Esophagus mucosa (tissue), 1 donor: ENCODE results near the gene CERS5. TPM values are rescaled to one million over a fixed set of nuclear protein-coding genes. Genes with fewer than 3 reads are reported as not detected.
"Not testable (repeated sequence)": the region's sequence is repeated elsewhere in the genome, so short reads cannot be mapped to it uniquely, and the experiment has no call there.

ENCODE experiments used
- ATAC-seq: fragments of 200-7000 bp; cut with Tn5 transposase; one replicate; pipeline ENCODE4 v1.9.1; 2020
- total RNA-seq: library from RNA; stranded (reverse); gene quantifications from one replicate; pipeline ENCODE4 v1.2.4, GENCODE V29; 2023
- donor health status: DM: yes; HTN: yes; CAD: no.

Gene CERS5
- total RNA-seq, 1 donor from 2014 or later = 21.9 TPM

DNA sequence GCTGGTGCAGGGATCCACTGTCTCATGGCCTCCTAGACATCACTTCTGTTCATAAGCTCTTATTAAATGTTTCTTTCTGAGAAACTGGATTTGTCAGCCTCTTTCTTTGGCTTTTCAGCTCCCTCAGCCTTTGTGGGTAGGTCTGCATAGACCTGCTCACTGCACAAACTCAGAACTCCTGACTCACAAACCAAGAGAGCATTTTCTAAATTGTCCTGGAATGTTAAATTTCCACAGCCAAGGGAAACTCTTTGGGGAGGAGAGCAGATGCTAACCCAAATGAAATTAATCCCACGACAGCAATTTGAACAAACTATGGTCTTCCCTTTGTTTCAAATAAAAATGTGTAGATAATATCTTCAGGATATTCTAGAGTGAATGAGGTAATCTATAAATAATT is 19.5 kb upstream of the CERS5 start:
- ATAC-seq = no peak

DNA sequence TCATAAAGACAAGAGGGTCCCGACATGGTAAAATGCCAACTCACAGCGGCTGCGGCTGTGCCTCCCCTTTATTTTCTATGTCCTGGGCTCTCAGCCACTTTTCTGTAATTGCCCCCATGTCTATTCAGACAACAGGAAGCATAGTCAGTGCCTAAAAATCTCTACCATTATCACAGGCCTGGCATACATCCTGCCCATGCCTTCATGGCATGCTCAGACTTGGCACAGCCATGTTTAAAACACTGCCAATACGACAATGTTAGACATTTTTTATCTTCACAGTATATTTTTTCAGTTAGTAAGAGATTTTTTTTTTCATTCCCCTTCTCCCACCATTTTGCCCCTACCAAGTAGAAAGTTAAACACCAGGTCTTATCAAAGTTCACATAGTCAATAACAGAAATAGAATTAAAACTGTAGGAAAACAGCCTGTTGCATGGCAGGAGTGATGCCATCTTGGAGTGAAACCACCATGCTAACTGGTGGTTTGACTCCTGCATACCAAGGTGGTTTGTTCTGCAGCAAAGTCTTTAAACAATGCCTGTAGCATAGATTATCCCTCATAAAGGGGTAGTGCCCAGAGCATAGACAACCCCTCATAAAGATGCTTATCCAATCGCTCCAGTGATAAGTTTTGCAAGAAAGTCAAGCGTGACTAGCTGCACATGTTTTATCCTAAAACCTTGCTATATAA is 18.9 kb upstream of the CERS5 start:
- no peak for ATAC-seq

DNA sequence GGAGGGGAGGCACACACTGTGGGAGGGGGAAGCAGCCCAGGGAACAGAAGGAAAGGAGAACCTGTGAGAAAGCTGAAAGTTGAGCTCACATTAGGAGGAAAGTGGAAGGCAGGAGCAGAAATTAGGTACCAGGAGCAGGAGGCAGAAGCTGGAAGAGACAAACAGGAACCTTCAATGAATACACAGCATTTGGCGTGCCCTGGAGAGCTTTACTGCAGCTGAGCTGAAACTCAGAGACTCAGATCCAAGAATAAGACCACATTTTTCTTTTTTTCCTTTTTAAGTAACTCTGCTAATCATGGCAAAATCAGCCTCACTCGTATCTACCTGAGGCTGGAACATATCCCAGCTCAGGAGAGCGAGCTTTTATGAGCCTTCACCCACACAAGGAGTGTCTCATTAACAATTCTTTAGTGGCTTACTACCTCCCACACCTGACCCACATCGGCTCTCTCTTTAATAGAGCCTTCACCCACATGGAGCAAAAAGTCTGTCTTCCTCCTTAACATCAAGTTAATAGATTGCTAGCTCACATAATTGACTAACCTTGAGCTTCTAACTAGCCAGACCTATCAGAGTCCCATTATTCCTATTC is 18.2 kb upstream of the CERS5 start:
- ATAC-seq = peak; percentile 24

DNA sequence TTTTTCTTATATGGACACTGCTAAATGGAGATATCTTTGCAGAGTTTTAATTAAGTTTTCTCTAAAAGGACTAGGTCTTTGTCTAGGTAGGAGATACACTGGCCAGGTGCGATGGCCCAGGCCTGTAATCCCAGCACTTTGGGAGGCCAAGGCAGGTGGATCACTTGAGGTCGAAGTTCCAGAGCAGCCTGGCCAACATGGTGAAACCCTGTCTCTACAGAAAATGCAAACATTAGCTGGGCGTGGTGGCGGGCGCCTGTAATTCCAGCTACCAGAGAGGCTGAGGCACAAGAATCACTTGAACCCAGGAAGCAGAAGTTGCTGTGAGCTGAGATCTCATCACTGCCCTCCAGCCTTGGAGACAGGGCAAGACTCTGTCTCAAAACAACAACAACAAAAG is 17.1 kb upstream of the CERS5 start:
- no peak for ATAC-seq

DNA sequence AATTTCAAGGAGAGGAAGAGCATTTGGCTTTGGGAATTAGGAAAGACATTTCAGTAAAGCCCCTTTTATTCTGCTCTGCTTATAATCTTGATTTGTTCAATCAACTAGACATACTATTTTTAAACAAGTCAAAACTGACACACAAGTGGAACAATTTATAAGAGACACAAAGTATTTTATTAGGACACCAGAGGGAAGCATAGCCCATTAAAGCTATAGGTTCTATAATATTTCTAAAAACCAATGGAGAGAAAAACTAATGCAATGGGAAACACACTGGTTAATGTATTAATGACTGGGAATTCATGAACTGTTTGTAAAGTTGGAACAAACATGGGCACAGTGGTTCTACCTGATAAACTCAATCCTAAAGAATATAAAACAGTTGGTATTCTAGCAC is 15.3 kb upstream of the CERS5 start:
- ATAC-seq = no peak

DNA sequence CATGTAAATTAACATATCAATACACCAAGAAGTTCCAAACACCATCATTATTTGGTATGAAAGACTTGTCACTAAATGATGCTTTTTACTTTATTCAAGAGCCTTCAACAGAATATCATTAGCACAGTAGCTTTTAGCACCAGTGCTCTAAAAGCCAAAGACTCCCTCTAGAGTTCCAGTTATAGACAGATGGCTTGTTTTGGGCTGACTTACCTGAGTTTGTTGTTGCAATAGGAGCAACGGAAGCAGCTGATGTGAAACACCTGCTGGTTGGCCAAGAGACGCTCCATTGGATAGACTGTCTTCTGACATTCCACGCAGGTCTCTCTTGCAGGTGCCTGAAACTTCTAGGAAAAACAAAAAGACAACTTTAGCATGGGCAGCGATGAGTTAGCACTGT is 14.5 kb upstream of the CERS5 start:
- no peak for ATAC-seq

DNA sequence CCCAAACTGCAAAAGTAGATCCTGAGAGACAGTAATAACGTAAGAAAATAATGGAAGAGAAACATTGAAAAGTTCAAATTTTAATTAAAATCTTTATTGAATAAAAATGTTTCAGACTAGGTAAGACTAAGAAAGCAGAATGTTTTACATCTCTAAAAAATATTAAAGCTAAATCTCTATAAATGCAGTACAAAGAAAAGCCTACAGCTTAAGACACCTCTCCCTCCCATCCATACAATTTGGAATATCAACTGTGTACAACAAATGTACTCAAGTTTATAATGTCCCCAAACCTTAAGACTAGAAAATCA is 8.5 kb upstream of the CERS5 start:
- ATAC-seq = no peak

DNA sequence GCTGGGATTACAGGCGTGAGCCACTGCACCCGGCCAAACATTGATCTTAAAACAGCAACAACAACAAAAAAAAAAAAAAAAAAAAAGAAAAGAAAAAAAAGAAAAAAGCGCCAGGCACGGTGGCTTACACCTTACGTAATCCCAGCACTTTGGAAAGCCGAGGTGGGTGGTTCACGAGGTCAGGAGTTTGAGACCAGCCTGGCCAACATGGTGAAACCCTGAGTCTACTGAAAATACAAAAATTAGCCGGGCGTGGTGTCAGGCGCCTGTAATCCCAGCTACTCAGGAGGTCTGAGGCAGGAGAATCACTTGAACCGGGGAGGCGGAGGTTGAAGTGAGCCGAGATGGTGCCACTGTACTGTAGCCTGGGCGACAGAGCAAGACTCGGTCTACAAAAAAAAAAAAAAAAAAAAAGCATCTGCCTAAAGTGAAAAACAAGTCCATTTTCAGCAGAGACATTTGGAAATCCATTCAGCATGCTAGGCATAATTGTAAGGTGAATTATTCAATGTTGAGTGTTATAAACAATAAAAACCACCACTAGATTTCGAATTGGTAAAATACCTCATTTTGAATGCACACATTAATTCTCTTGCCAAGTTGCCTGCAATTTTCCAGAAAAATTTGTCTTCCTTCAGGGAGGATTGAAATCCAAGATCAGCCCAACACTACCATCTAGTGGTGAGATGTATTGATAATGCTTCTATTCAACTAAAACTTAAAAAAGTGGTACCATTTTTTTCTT is 8.0 kb upstream of the CERS5 start:
- peak; percentile 46 for ATAC-seq

DNA sequence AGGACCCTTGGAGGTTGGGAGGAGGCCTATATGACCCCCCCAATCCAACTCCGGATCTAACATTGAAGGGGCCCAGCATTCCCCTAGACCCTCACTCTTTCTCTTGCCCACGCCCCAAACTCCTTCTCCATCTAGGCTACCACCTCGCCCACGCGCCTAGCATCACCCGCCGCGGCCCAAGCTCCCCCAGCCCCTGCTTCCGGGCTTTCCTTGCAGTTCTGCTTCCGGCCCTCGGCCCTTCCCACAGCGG is 445 bp downstream of the CERS5 start:
- peak; percentile 0 for ATAC-seq

DNA sequence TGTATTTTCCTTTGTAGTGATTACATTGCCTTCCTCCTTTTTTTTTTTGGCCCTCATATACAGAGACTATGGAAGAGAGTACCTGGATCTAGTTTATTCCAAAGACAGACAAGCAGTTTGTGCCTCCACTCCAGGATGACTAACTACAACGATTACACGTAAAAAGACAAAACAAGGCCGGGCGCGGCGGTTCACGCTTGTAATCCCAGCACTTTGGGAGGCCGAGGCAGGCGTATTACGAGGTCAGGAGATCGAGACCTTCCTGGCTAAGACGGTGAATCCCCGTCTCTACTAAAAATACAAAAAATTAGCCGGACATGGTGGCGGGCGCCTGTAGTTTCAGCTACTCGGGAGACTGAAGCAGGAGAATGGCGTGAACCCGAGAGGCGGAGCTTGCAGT is 2.2 kb downstream of the CERS5 start:
- no peak for ATAC-seq

DNA sequence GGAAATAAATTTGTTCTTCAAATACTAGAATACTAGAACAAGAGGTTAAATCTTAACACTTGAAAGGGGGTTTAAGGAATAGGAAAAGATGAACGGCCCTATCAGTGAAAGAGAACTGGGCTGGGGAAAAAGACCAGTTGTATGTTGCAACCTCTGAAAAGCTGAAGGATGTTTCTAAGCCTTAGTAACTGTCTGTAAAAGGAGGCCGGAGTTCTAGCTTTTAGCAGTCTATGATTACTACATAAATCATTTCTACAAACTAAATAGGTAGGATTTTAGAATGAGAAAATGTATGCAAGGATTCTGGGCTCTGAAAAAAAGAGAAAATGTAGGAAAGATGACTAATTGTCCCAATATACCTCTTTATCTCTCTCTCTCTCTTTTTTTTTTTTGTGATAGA is 4.9 kb downstream of the CERS5 start:
- ATAC-seq = no peak

DNA sequence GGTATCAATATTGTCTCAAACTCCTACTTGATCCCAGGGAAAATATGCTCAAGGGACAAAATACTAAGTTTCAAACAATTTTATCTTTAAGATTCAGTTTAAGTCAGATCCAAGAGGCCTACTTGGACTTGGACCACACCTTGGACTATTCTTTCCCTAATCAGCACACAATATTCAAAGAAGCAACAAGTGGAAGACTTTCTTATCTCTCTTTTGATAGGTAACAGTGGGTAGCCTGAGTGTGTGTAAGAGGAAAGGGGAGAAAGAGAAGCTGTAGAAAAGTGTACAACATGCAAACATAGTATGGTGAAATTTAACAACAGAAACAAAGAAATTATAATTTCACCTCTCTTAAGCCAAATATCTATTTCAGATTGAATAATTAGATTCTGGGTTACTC is 6.5 kb downstream of the CERS5 start:
- no peak for ATAC-seq

DNA sequence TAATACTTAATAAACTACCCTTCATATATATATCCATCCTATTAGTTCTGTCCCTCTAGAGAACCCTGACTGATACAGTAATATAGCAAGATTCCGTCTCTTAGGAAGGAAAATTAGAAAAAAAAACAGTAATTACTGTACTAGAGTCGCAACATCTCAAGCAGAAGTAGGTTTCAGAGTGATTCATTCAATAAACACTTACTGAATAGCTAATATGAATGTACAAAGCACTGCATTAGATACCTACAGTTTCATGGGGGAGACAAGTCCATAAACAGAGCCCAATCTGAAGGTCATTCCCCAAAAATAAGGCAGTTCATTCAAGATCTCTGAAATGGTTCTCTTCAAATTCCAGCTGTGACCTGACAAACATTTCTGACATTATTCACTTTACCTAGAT is 9.9 kb downstream of the CERS5 start:
- ATAC-seq = no peak

DNA sequence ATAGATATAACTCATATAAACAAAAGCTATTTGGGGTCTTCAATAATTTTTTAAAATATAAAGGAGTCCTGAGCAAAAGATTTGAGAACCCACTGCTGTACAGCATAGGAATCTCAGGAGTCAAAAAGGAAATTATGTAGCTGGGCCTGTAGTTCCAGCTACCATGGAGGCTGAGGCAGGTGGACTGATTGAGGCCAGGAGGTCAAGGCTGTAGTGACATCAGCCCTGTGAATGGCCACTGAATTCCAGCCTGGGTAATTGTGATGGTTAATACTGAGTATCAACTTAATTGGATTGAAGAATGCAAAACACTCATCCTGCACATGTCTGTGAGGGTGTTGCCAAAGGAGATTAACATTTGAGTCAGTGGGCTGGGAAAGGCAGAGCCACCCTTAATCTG is 10.5 kb downstream of the CERS5 start:
- no peak for ATAC-seq

DNA sequence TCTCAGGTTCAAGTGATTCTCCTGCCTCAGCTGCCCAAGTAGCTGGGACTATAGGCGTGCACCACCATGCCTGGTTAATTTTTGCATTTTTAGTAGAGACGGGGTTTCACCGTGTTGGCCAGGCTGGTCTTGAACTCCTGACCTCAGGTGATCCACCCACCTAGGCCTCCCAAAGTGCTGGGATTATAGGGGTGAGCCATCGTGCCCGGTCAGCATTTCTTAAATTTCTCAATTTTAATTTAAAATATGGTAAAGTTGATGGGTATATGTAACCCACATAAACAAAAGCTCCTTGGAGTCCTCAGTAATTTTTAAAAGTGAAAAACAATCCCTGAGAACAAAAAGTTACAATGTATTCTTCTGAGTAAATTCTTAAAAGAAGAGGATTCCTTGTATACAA is 12.2 kb downstream of the CERS5 start:
- ATAC-seq = not testable (repeated sequence)

DNA sequence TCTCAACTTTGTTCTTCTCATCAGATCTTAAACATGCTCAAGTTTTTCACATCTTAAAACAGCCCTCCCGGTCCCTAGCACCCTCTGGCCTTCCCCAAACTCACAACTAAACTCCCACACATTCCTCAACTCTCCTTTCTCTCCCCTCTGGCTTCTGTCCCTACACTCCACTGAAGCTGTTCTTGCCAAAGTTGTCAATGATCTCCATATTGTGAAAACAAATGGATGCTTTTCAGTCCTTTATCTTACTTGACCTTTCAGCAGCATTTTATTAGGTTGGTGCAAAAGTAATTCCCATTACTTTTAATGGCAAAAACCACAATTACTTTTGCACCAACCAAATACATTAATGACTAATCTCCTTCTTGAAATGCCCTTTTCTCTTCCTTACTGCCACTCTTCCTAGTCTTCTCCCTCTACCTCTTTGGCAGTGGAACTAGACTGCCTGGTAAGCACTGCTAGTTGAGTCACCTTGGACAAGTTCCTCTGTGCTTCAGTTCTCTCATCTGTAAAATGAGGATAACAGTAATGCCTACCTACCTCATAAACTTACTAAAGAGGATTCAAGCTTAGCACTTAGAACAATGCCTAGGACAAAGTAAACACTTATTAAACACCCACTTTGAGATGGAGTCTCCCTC is 16.0 kb downstream of the CERS5 start:
- peak; percentile 68 for ATAC-seq

DNA sequence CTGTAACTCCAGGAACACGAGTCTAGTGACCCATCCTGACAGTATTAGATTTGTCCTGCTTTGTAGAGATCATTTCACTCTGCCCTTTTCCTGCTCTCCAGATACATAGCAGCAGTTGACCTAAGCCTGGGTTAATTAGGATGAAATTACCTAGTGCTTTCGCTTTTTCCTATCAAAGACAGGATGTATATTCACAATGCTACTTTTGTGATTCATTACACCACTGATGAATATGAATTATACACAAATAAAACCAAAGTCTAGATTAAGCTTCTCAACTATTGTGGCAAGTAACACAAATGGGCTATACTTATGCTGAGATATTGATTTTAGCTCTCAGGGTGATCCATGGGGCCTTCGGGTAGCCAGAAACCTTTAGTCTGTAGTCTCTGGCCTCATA is 17.9 kb downstream of the CERS5 start:
- no peak for ATAC-seq

DNA sequence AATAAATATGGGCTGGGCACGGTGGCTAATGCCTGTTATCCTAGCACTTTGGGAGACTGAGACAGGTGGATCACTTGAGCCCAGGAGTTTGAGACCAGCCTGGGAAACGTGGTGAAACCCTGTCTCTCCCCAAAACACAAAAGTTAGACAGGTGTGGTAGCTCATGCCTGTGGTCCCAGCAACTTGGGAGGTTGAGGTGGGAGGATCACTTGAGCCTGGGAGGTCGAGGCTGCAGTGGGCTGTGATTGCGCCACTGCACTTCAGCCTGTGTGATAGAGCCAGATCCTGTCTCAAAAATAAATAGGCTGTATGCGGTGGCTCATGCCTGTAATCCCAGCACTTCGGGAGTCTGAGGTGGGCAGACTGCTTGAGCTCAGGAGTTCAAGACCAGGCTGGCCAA is 19.2 kb downstream of the CERS5 start:
- ATAC-seq = not testable (repeated sequence)

DNA sequence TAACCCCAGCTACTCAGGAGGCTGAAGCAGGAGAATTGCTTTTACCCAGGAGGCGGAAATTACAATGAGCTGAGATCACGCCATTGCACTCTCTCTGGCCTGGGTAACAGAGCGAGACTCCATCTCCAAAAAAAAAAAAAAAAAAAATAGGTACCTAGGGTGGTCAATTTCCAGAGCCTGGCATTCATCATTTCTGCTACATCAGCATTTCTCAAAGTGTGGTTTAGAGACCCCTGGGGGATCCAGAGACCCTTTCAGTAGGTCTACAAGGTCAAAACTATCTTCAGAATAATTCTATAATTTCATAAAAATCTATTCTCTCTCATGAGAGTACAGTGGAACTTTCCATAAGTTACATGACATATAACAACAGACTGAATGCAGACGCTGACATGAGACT is 19.9 kb downstream of the CERS5 start:
- no peak for ATAC-seq

DNA sequence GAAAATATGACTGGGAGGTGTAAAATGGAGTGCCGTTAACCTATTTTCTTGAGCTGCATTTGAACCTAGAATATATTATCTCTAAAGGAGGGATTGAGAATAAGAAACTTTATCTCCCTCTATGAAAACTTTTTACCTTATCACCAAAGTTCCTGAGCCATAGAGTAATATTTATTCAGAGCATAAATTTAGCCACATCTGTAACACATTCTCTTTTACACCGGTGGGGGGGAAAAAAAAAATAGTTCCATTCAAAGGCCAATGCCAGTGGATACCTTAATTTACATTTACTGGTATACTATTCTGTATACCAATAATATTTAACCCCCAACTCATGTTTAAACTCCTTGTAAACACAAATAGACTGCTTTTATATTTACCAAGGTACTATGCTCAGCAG is 21.7 kb downstream of the CERS5 start:
- no peak for ATAC-seq

DNA sequence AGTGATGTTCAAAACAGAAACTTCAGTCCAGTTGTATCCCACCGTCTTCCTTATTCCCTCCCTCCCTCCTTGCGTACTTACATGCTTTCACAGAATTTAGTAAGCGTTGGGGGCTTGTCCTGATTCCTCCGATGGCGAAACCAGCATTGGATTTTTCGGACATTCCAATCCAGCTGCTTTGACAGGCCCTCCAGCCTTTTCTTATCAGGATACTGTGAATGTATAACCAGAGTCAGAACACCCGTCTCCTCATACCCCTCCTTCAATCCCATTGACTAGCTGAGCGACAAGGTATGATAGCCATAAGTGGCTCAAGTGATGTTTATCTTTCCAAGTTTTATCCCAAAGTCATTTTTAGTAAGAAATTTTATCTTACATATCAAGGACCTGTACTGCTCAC is 24.2 kb downstream of the CERS5 start:
- no peak for ATAC-seq

DNA sequence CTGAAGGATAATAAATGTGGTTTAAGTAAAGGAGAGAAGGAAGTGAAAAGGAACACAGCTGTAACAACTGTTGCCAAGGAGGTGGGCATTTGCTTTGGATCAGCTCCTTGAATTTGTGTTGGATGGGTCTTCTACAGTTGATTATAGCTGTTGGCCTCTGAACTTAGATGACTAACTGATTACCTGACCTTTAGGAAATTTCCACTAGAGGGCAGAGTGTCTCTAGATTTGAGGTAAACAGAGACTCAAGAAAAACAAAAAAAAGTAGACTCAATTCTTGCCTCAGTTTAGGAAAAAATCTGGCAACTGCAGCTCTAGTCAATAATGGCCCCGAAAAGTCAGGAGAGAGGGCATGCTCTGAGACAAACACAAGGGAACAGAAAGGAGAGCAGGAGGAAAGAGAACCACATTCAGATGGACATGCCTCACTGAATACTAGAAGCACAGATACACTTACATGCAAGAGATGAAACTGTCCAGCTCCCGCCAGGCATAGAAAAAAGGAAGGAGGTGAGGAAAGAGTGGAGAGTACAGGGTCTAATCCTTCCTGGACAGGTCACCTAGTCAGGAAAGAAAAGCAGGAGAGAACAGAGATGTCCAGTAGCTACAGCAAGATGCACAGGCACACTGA is 34.5 kb downstream of the CERS5 start:
- ATAC-seq = no peak

DNA sequence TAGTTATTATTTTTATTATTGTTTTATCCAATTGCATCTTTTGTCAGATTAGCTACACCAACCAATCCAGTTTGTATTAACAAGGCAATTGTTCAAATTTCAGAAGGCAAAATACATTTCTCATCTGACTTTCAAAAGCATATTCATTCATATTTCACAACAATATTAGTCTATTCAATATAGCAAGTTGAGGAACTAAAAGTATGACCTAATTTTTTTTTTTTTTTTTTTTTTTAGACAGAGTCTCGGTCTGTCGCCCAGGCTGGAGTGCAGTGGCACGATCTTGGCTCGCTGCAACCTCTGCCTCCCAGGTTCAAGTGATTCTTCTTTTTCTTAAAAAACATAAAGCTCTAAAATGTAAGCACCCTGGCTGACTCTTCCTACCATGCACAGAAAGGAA is 37.9 kb downstream of the CERS5 start:
- ATAC-seq = no peak

DNA sequence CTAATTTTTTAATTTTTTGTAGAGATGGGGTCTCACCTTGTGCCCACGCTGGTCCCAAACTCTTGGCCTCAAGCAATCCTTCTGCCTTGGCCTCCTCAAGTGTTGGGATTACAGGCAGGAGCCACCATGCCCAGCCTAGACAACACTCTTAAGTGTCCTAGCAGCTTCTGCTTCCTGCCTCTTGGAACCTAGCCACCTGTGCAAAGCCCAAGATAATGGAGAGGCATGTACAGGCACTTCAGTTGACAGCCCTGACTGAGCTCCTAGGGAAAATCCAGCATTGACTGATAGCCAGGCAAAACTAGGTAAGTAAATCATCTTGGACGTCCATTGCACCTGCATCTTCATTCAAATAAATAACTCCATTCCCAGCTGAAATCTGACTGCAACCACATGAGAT is 39.6 kb downstream of the CERS5 start:
- ATAC-seq = peak; percentile 78
